H9 (cell line): ENCODE data around the gene TRRAP. TPM values are rescaled to one million over a fixed set of nuclear protein-coding genes. Genes with fewer than 3 reads are reported as not detected.

Experiments used
- DNase-seq: peaks from one replicate; pipeline ENCODE4 v3.0.0-alpha.2; 2017
- H2AFZ ChIP-seq: one replicate; pipeline ENCODE4 v1.6.1; 2013; ENCODE audit warnings: mild to moderate bottlenecking, low read length, control low read depth, moderate library complexity
- H2AK5ac ChIP-seq: 2 replicates; pipeline ENCODE4 v1.6.1; 2013; ENCODE audit warnings: low read length, control low read depth, mixed read lengths; ENCODE audit not compliant: insufficient read length
- H2BK120ac ChIP-seq: one replicate; pipeline ENCODE4 v1.6.1; 2013; ENCODE audit warnings: low read depth, mild to moderate bottlenecking, low read length, control low read depth, inconsistent platforms; ENCODE audit not compliant: poor library complexity, severe bottlenecking
- H2BK12ac ChIP-seq: 2 replicates; pipeline ENCODE4 v1.6.1; 2013; ENCODE audit warnings: low read length, control low read depth, mixed read lengths, low read depth; ENCODE audit not compliant: insufficient read length
- H2BK15ac ChIP-seq: 2 replicates; pipeline ENCODE4 v1.6.1; 2013; ENCODE audit warnings: low read depth, low read length, control low read depth
- H2BK20ac ChIP-seq: one replicate; pipeline ENCODE4 v1.6.1; 2013; ENCODE audit warnings: low read depth, mild to moderate bottlenecking, low read length, control low read depth, inconsistent platforms; ENCODE audit not compliant: poor library complexity, severe bottlenecking
- H2BK5ac ChIP-seq: 2 replicates; pipeline ENCODE4 v1.6.1; 2013; ENCODE audit warnings: low read length, control low read depth, mixed read lengths; ENCODE audit not compliant: insufficient read length
- H3K14ac ChIP-seq: 2 replicates; pipeline ENCODE4 v1.6.1; 2013; ENCODE audit warnings: low read length, control low read depth; ENCODE audit not compliant: insufficient read depth
- H3K18ac ChIP-seq: 2 replicates; pipeline ENCODE4 v1.6.1; 2013; ENCODE audit warnings: low read depth, mild to moderate bottlenecking, mixed read lengths, low read length, control low read depth; ENCODE audit not compliant: insufficient read length
- H3K23ac ChIP-seq: 2 replicates; pipeline ENCODE4 v1.6.1; 2013; ENCODE audit warnings: low read length, control low read depth, mixed read lengths, low read depth; ENCODE audit not compliant: insufficient read length
- H3K23me2 ChIP-seq: 2 replicates; pipeline ENCODE4 v1.6.1; 2013; ENCODE audit warnings: low read depth, mild to moderate bottlenecking, mixed read lengths, low read length, control low read depth; ENCODE audit not compliant: insufficient read length, poor library complexity, severe bottlenecking
- H3K27ac ChIP-seq: 2 replicates; pipeline ENCODE4 v1.5.1; 2013; ENCODE audit warnings: low read length, control low read depth, mixed read lengths, low read depth; ENCODE audit not compliant: insufficient read length
- H3K27me3 ChIP-seq: 2 replicates; pipeline ENCODE4 v1.6.1; 2013; ENCODE audit warnings: low read length, control low read depth, inconsistent platforms; ENCODE audit not compliant: insufficient read depth
- H3K4ac ChIP-seq: 2 replicates; pipeline ENCODE4 v1.6.1; 2013; ENCODE audit warnings: low read depth, mild to moderate bottlenecking, control low read depth, inconsistent platforms, low read length, moderate library complexity
- H3K4me1 ChIP-seq: 2 replicates; pipeline ENCODE4 v1.6.1; 2013; ENCODE audit warnings: low read length, control low read depth, inconsistent platforms; ENCODE audit not compliant: insufficient read depth
- H3K4me2 ChIP-seq: 2 replicates; pipeline ENCODE4 v1.6.1; 2013; ENCODE audit warnings: low read length, control low read depth, mixed read lengths; ENCODE audit not compliant: insufficient read length, insufficient read depth
- H3K56ac ChIP-seq: 2 replicates; pipeline ENCODE4 v1.6.1; 2013; ENCODE audit warnings: low read depth, mild to moderate bottlenecking, mixed read lengths, low read length, control low read depth; ENCODE audit not compliant: insufficient read length
- H3K79me1 ChIP-seq: 2 replicates; pipeline ENCODE4 v1.6.1; 2013; ENCODE audit warnings: low read depth, mild to moderate bottlenecking, moderate library complexity, low read length, control low read depth, inconsistent platforms; ENCODE audit not compliant: insufficient read depth, poor library complexity, severe bottlenecking
- H3K79me2 ChIP-seq: 2 replicates; pipeline ENCODE4 v1.6.1; 2013; ENCODE audit warnings: low read length, control low read depth, inconsistent platforms; ENCODE audit not compliant: insufficient read depth
- H3K9ac ChIP-seq: 2 replicates; pipeline ENCODE4 v1.6.1; 2013; ENCODE audit warnings: low read length, control low read depth, mixed read lengths; ENCODE audit not compliant: insufficient read length; ENCODE audit errors: extremely low read depth
- H3K9me3 ChIP-seq: one replicate; pipeline ENCODE4 v1.6.1; 2013; ENCODE audit warnings: low read depth, low read length, inconsistent platforms; ENCODE audit not compliant: control insufficient read depth
- H3T11ph ChIP-seq: one replicate; pipeline ENCODE4 v1.6.1; 2013; ENCODE audit warnings: mild to moderate bottlenecking, low read length, control low read depth, inconsistent platforms
- H4K20me1 ChIP-seq: one replicate; pipeline ENCODE4 v1.6.1; 2013; ENCODE audit not compliant: control insufficient read depth, insufficient read length, insufficient read depth
- H4K5ac ChIP-seq: 2 replicates; pipeline ENCODE4 v1.6.1; 2013; ENCODE audit warnings: low read depth, mild to moderate bottlenecking, mixed read lengths, low read length, control low read depth; ENCODE audit not compliant: insufficient read length
- H4K8ac ChIP-seq: replicated peaks from 2 replicates; pipeline ENCODE4 v1.6.1; 2013; ENCODE audit warnings: low read length, control low read depth, mixed read lengths, low read depth; ENCODE audit not compliant: insufficient read length
- H4K91ac ChIP-seq: 2 replicates; pipeline ENCODE4 v1.6.1; 2013; ENCODE audit warnings: low read depth, mild to moderate bottlenecking, moderate library complexity, mixed read lengths, low read length, control low read depth; ENCODE audit not compliant: insufficient read length
- H3K27ac Mint-ChIP-seq, 3 experiments: 2 replicates in 2 of 3; 3 replicates in 1 of 3; pipeline ENCODE4 v1.8.0; 2020 to 2021; ENCODE audit warnings: mixed read lengths in 3 of 3, mild to moderate bottlenecking in 1 of 3, moderate library complexity in 1 of 3
- H3K27me3 Mint-ChIP-seq: 2 replicates; pipeline ENCODE4 v1.8.0; 2021; ENCODE audit warnings: low read depth, mild to moderate bottlenecking, moderate library complexity, mixed read lengths
- H3K36me3 Mint-ChIP-seq, 3 experiments: 2 replicates in 2 of 3; 3 replicates in 1 of 3; pipeline ENCODE4 v1.8.0; 2020 to 2021; ENCODE audit warnings: low read depth in 3 of 3, mixed read lengths in 3 of 3; ENCODE audit not compliant: insufficient read depth in 1 of 3
- H3K4me1 Mint-ChIP-seq, 2 experiments: 2 replicates each; pipeline ENCODE4 v1.8.0; 2020; ENCODE audit warnings: mixed read lengths in 2 of 2
- H3K4me3 Mint-ChIP-seq, 2 experiments: 2 replicates in 1 of 2; 3 replicates in 1 of 2; pipeline ENCODE4 v1.8.0; 2020 to 2021; ENCODE audit warnings: mild to moderate bottlenecking in 2 of 2, mixed read lengths in 2 of 2, moderate library complexity in 1 of 2
- H3K9me3 Mint-ChIP-seq, 2 experiments: 2 replicates in 1 of 2; 3 replicates in 1 of 2; pipeline ENCODE4 v1.8.0; 2020; ENCODE audit warnings: mild to moderate bottlenecking in 2 of 2, mixed read lengths in 2 of 2, moderate library complexity in 1 of 2
- WGBS: extraction: QIAGEN DNeasy Blood & Tissue Kit; methylation state at CpG from one replicate; pipeline ENCODE4 v1.1.7; 2013; ENCODE audit warnings: missing lambda C conversion rate, low lambda C conversion rate, mixed read lengths; ENCODE audit not compliant: insufficient read length; ENCODE audit errors: extremely low coverage; 5-methylcytosine and 5-hydroxymethylcytosine counted together
- total RNA-seq: library from RNA; stranded (reverse); gene quantifications from 2 replicates; pipeline ENCODE4 v1.2.1, GENCODE V29; 2021
- TF ChIP-seq, protein P1 (sequence below): fragments of 200-600 bp; sonication (generic); conservative IDR thresholded peaks from 3 replicates; pipeline ENCODE4 v1.8.0; 2021; ENCODE audit warnings: antibody characterized with exemption, mild to moderate bottlenecking

Gene TRRAP
- total RNA-seq, 1 experiment from 2014 or later = 58.6 TPM

DNA sequence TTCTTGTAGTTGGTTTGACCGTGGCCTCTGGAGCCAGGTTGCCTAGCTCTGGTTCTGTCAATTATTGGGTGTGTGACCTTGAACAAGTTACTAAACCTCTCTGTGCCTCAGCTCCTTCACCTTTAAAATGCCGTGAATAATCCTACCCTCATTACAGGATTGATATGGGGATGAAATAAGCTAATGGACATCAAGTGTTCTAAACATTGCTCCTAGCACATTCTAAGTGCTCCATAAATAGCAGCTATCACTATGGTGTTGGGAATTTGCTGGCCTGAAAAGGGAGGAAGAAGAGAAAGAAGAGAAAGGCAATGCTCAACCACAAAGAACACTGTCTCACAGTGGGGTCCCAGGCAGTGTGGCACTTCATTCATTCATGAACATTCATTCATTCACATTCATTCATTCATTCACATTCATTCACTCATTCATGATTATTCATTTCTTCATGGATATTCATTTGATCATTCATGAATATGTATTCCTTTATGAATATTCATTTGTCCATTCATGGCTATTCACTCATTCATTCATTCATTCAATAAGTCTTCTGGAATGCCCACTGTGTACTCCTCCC, 47.3 kb upstream of the TRRAP start:
- Histone ChIP-seq H3K4ac (no peak overlapping the region), H3T11ph (no peak overlapping the region), H2BK12ac (no peak overlapping the region), H3K23ac (no peak overlapping the region), H3K14ac (no peak overlapping the region), H3K9ac (no peak overlapping the region), H4K91ac (no peak overlapping the region), H2BK15ac (no peak overlapping the region), H3K4me1 (peaks cover 3% of the 10 kb centered on the region; the same call in 1 of the 2 replicates), H4K20me1 (no peaks in the 10 kb centered on the region), H2BK5ac (no peak overlapping the region), H3K4me2 (no peak overlapping the region), H4K5ac (no peak overlapping the region), H2BK20ac (no peak overlapping the region), H4K8ac (no peak overlapping the region), H3K23me2 (no peaks in the 10 kb centered on the region), H3K27ac (no peak overlapping the region), H3K27me3 (no peaks in the 10 kb centered on the region; the same call in 1 of the 2 replicates), H3K79me2 (no peaks in the 10 kb centered on the region), H3K56ac (no peak overlapping the region), H2AFZ (no peak overlapping the region), H3K18ac (no peak overlapping the region), H3K79me1 (no peaks in the 10 kb centered on the region), H2AK5ac (no peak overlapping the region), H3K9me3 (no peaks in the 10 kb centered on the region), H2BK120ac (no peak overlapping the region)
- DNase-seq = no peak
- H3K27ac Mint-ChIP-seq = no peak overlapping the region
- H3K4me1 Mint-ChIP-seq = peaks cover 19% of the 10 kb centered on the region in 2 experiments
- H3K4me3 Mint-ChIP-seq = no peak overlapping the region
- no CpG with 5 or more reads among the region's 2 CpGs for WGBS
- H3K9me3 Mint-ChIP-seq = no peaks in the 10 kb centered on the region
- TF ChIP-seq, protein P1, sequence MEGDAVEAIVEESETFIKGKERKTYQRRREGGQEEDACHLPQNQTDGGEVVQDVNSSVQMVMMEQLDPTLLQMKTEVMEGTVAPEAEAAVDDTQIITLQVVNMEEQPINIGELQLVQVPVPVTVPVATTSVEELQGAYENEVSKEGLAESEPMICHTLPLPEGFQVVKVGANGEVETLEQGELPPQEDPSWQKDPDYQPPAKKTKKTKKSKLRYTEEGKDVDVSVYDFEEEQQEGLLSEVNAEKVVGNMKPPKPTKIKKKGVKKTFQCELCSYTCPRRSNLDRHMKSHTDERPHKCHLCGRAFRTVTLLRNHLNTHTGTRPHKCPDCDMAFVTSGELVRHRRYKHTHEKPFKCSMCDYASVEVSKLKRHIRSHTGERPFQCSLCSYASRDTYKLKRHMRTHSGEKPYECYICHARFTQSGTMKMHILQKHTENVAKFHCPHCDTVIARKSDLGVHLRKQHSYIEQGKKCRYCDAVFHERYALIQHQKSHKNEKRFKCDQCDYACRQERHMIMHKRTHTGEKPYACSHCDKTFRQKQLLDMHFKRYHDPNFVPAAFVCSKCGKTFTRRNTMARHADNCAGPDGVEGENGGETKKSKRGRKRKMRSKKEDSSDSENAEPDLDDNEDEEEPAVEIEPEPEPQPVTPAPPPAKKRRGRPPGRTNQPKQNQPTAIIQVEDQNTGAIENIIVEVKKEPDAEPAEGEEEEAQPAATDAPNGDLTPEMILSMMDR = no peak
- peaks cover 8% of the 10 kb centered on the region for H3K27me3 Mint-ChIP-seq
- no peaks in the 10 kb centered on the region for H3K36me3 Mint-ChIP-seq
